Activated T-helper 17 cell treated with anti-CD3 and anti-CD28 coated beads, Interleukin-2, amount 50 U/mL, for 72 hours (primary cell): ENCODE results near the gene TFPI2. TPM values are rescaled to one million over a fixed set of nuclear protein-coding genes. Genes with fewer than 3 reads are reported as not detected.

ENCODE experiments used
- ATAC-seq: fragments of 150-1000 bp; cut with Tn5 transposase; replicated peaks from 2 replicates; pipeline ENCODE4 v1.10.0; 2021; ENCODE audit warnings: mild to moderate bottlenecking, moderate library complexity
- H3K27ac Mint-ChIP-seq: one replicate; pipeline ENCODE4 v1.8.0; 2022; ENCODE audit warnings: mixed read lengths
- H3K27me3 Mint-ChIP-seq: one replicate; pipeline ENCODE4 v1.8.0; 2022; ENCODE audit warnings: mixed read lengths
- H3K36me3 Mint-ChIP-seq: one replicate; pipeline ENCODE4 v1.8.0; 2022; ENCODE audit warnings: low read depth, mild to moderate bottlenecking, mixed read lengths
- H3K4me1 Mint-ChIP-seq: one replicate; pipeline ENCODE4 v1.8.0; 2022; ENCODE audit warnings: mixed read lengths
- H3K4me3 Mint-ChIP-seq: one replicate; pipeline ENCODE4 v1.8.0; 2022; ENCODE audit warnings: mild to moderate bottlenecking, mixed read lengths
- H3K9me3 Mint-ChIP-seq: one replicate; pipeline ENCODE4 v1.8.0; 2022; ENCODE audit warnings: mixed read lengths
- total RNA-seq, 2 donors: library from RNA; stranded (reverse); gene quantifications; one replicate each; pipeline ENCODE4 v1.2.3, GENCODE V29; 2022

The TFPI2 gene
- total RNA-seq, 2 donors from 2014 or later: 0.42 to 0.86 TPM

DNA sequence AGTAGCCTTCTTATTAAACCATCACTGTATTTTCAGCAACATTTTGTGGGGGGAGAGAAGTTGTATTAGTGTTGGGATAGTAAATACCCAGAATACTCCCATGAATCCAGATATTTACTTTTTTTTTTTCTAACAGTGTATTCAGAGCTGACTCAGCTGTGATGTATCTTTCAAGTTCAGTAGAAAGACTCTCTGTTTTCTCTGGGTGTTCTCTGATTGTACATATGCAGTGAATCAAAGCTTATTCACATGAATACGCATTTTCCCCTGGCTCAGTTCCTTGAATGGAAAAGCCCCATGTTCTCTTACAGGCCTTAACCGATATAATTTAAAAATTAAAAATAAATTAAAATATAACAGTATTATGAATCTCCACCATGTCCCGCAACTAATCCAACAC lies 1.3 kb downstream of the TFPI2 start:
- H3K4me1 Mint-ChIP-seq: no peaks in the 10 kb centered on the region
- no peak overlapping the region for H3K4me3 Mint-ChIP-seq
- H3K27ac Mint-ChIP-seq: no peak overlapping the region
- H3K36me3 Mint-ChIP-seq: no peaks in the 10 kb centered on the region
- H3K9me3 Mint-ChIP-seq: no peaks in the 10 kb centered on the region
- H3K27me3 Mint-ChIP-seq: peaks cover 38% of the 10 kb centered on the region
- no peak for ATAC-seq

- Mint-ChIP-seq H3K4me1 (no peaks in the 10 kb centered on the region), H3K27ac (no peak overlapping the region), H3K4me3 (no peak overlapping the region), H3K36me3 (no peaks in the 10 kb centered on the region), H3K9me3 (peaks cover 1% of the 10 kb centered on the region), H3K27me3 (peaks cover 24% of the 10 kb centered on the region)
- ATAC-seq: no peak
Observed at GRCh38 chr7:93884541-93884940, 6.0 kb downstream of the TFPI2 start.

GRCh38 chr7:93883917-93884345 lies 6.6 kb downstream of the TFPI2 start:
- peaks cover 19% of the 10 kb centered on the region for H3K27me3 Mint-ChIP-seq
- H3K27ac Mint-ChIP-seq: no peak overlapping the region
- no peak for ATAC-seq

DNA sequence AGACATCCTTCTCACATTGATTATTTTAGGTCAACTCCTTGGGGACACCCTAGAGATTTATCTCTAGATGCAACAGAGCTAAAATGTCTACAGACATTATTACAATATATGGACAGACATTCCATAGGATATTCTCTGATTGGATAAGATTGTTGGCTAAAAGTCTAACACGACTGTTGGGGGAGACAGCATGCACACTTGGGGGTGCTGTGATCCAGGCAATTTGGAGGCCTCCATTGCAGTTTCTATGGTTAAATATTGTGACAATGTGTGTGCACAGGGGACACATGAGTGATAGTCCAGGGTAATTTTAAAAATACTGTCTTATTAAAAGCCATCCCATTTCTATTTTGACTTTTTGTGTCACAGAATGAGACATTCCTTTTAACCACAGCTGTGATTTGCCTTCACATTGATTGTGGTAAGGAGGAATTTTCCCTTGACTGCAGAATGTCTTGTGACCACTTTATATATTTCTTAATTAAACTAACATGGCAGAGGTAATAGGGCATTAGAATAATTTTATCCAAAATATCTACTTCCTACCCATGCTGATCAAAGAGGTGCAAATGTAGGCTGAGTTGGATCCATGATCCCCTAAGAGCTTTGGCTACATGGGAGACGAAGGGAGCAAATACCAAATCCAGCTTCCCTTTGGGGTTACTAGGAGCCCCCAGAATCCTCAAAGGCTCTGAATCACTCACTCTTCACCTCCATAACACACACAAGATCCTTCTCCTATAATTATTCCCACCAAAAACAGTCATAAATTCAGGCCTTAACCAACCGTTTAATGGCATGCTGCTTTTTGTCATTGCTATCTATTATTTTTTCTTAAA lies 7.3 kb downstream of the TFPI2 start:
- Mint-ChIP-seq H3K27ac (no peak overlapping the region), H3K9me3 (peaks cover 4% of the 10 kb centered on the region), H3K4me1 (no peaks in the 10 kb centered on the region), H3K36me3 (no peaks in the 10 kb centered on the region), H3K4me3 (no peak overlapping the region), H3K27me3 (peaks cover 16% of the 10 kb centered on the region)
- no peak for ATAC-seq

More at GRCh38 chr7:93883917-93884345, 6.6 kb downstream of the TFPI2 start:
- Mint-ChIP-seq H3K4me3 (no peak overlapping the region), H3K4me1 (no peaks in the 10 kb centered on the region), H3K36me3 (no peaks in the 10 kb centered on the region), H3K9me3 (peaks cover 4% of the 10 kb centered on the region)

DNA sequence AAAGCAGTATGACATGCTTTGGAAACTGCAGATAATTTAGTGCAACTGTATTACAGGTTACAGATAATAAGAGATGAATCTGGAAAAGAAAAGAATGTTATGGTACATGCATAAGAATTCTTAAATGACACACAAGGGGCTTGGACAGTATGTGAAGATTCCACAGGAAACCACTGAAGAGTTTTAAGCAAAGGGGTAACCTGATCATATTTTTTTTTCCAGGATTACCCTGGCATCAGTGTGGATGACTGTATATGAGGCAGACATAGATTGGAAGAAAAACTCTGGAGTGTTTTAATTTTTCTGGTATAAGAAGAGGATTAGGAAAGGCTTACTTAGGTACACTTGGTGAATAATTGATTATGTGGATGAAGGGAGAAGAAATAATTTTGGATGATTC lies 8.1 kb downstream of the TFPI2 start:
- ATAC-seq: no peak
- Mint-ChIP-seq H3K4me1 (no peaks in the 10 kb centered on the region), H3K9me3 (peaks cover 4% of the 10 kb centered on the region), H3K36me3 (no peaks in the 10 kb centered on the region), H3K4me3 (no peak overlapping the region), H3K27ac (no peak overlapping the region), H3K27me3 (peaks cover 11% of the 10 kb centered on the region)

- H3K27ac Mint-ChIP-seq: no peak overlapping the region
- H3K9me3 Mint-ChIP-seq: peaks cover 4% of the 10 kb centered on the region
- H3K27me3 Mint-ChIP-seq: peaks cover 6% of the 10 kb centered on the region
- H3K36me3 Mint-ChIP-seq: no peaks in the 10 kb centered on the region
- H3K4me3 Mint-ChIP-seq: no peak overlapping the region
- no peaks in the 10 kb centered on the region for H3K4me1 Mint-ChIP-seq
- ATAC-seq: no peak
Observed at GRCh38 chr7:93879356-93879755, 11.2 kb downstream of the TFPI2 start.

GRCh38 chr7:93877742-93878141 lies 12.8 kb downstream of the TFPI2 start:
- ATAC-seq: no peak
- Mint-ChIP-seq H3K27ac (no peak overlapping the region), H3K4me3 (no peak overlapping the region), H3K36me3 (no peaks in the 10 kb centered on the region), H3K4me1 (no peaks in the 10 kb centered on the region), H3K9me3 (peaks cover 9% of the 10 kb centered on the region), H3K27me3 (peaks cover 6% of the 10 kb centered on the region)

DNA sequence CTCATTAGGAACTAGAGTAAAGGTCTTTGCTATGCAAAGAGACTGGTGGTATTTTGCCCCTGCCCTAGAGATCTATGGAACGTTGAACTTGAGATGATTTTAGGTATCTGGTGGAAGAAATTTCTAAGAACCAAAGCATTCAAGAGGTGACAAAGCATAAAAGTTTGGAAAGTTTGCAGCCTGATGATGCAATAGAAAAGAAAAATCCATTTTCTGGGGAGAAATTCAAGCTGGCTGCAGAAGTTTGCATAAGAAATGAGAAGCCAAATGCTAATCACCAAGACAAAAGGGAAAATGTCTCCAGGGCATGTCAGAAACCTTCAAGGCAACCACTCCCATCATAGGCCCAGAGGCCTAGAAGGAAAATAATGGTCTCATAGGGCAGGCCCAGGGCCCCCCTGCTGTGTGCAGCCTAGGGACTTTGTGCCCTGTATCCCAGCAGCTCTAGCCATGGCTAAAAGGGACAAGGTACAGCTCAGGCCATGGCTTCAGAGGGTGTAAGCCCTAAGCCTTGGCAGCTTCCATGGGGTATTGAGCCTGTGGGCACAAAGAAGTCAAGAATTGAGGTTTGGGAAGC lies 16.5 kb downstream of the TFPI2 start:
- Mint-ChIP-seq H3K27ac (no peak overlapping the region), H3K36me3 (no peaks in the 10 kb centered on the region), H3K4me1 (no peaks in the 10 kb centered on the region), H3K9me3 (peaks cover 4% of the 10 kb centered on the region), H3K4me3 (no peak overlapping the region), H3K27me3 (peaks cover 3% of the 10 kb centered on the region)
- ATAC-seq: no peak

DNA sequence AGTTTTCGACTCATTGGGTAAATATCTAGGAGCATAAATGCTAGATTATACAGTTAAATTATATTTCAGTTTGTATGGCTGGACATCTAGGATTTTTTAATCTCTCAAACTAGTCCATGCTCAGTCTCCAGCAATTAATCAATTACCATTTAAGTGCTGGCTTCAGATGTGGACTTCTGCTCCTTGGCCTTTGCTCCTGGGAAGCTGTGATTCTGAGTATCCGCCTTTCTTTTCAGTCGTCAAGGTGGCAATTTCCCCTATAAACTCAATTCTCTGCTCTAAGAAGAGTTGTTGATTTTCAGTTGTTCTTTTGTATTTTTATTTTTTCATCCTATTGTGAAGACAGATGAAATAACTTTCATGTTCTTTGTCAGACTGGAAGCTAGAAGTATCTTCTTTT lies 23.7 kb downstream of the TFPI2 start:
- no peaks in the 10 kb centered on the region for H3K9me3 Mint-ChIP-seq
- ATAC-seq: no peak

GRCh38 chr7:93862651-93863050 lies 27.9 kb downstream of the TFPI2 start:
- Mint-ChIP-seq H3K4me1 (no peaks in the 10 kb centered on the region), H3K4me3 (no peak overlapping the region), H3K36me3 (no peaks in the 10 kb centered on the region)

More for the DNA sequence above, 23.7 kb downstream of the TFPI2 start:
- Mint-ChIP-seq H3K4me3 (no peak overlapping the region), H3K27me3 (no peaks in the 10 kb centered on the region), H3K4me1 (no peaks in the 10 kb centered on the region), H3K36me3 (no peaks in the 10 kb centered on the region), H3K27ac (no peak overlapping the region)

DNA sequence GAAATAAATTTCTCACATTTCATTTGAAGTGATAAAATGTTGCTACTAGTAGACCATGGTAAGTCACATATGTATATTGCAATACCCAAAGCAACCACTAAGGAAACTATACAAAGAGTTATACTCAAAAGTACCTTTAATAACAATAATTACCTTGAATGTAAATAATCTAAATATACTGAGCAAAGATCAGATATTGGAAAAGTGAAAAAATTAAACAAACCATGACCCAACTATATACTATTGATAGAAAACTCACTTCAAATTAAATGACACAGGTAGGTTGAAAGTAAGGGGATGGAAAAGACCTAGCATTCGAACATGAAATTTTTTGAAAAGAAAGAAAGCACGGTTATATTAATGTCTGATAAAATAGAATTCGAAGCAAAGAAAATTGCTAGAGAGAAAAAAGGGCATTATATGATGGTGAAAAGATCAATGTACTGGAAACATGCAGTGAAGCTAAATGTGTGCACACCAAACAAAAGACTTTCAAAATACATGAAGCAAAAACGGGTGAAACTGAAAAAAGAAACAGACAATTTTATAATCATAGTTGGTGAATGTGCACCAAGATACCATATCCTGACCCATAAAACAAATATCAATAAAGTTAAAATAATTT lies 29.1 kb downstream of the TFPI2 start:
- H3K27ac Mint-ChIP-seq: no peak overlapping the region
- H3K4me3 Mint-ChIP-seq: no peak overlapping the region
- ATAC-seq: no peak
- H3K36me3 Mint-ChIP-seq: no peaks in the 10 kb centered on the region
- no peaks in the 10 kb centered on the region for H3K4me1 Mint-ChIP-seq
- peaks cover 6% of the 10 kb centered on the region for H3K27me3 Mint-ChIP-seq
- no peaks in the 10 kb centered on the region for H3K9me3 Mint-ChIP-seq

More at GRCh38 chr7:93862651-93863050, 27.9 kb downstream of the TFPI2 start:
- ATAC-seq: no peak
- H3K27ac Mint-ChIP-seq: no peak overlapping the region
- no peaks in the 10 kb centered on the region for H3K9me3 Mint-ChIP-seq
- peaks cover 3% of the 10 kb centered on the region for H3K27me3 Mint-ChIP-seq

GRCh38 chr7:93860261-93860660 lies 30.3 kb downstream of the TFPI2 start:
- Mint-ChIP-seq H3K9me3 (no peaks in the 10 kb centered on the region), H3K27ac (no peak overlapping the region), H3K27me3 (peaks cover 6% of the 10 kb centered on the region), H3K4me3 (no peak overlapping the region), H3K36me3 (no peaks in the 10 kb centered on the region), H3K4me1 (no peaks in the 10 kb centered on the region)
- no peak for ATAC-seq

GRCh38 chr7:93858857-93859256 lies 31.7 kb downstream of the TFPI2 start:
- no peak overlapping the region for H3K27ac Mint-ChIP-seq
- peaks cover 6% of the 10 kb centered on the region for H3K27me3 Mint-ChIP-seq
- no peaks in the 10 kb centered on the region for H3K36me3 Mint-ChIP-seq
- ATAC-seq: no peak
- no peak overlapping the region for H3K4me3 Mint-ChIP-seq
- H3K9me3 Mint-ChIP-seq: no peaks in the 10 kb centered on the region
- H3K4me1 Mint-ChIP-seq: no peaks in the 10 kb centered on the region

- Mint-ChIP-seq H3K27ac (no peak overlapping the region), H3K4me1 (no peaks in the 10 kb centered on the region), H3K9me3 (no peaks in the 10 kb centered on the region), H3K4me3 (no peak overlapping the region), H3K36me3 (no peaks in the 10 kb centered on the region), H3K27me3 (peaks cover 9% of the 10 kb centered on the region)
- ATAC-seq: peak; percentile 65
Observed at GRCh38 chr7:93856323-93856722, 34.2 kb downstream of the TFPI2 start.

- Mint-ChIP-seq H3K9me3 (no peaks in the 10 kb centered on the region), H3K27ac (no peak overlapping the region), H3K4me3 (no peak overlapping the region), H3K27me3 (peaks cover 12% of the 10 kb centered on the region), H3K4me1 (no peaks in the 10 kb centered on the region), H3K36me3 (no peaks in the 10 kb centered on the region)
- ATAC-seq: no peak
Observed at GRCh38 chr7:93855797-93856196, 34.8 kb downstream of the TFPI2 start.
